ENCODE measurements around the gene MRGPRX2.

Gene MRGPRX2

GRCh38 chr11:19071255-19071654 is 10.7 kb upstream of the MRGPRX2 start:
- Histone ChIP-seq H3K27me3 (ENCODE audit: insufficient read depth, low read depth) (no peaks in the 10 kb centered on the region), H3K36me3 (ENCODE audit: insufficient read depth) (no peaks in the 10 kb centered on the region), H3K4me1 (ENCODE audit: low read depth, poor library complexity, severe bottlenecking) (peaks cover 4% of the 10 kb centered on the region), H2AFZ (ENCODE audit: low read depth) (peak overlapping the region; percentile 65), H3K27ac (no peak overlapping the region), H3K4me2 (peak overlapping the region; percentile 27; the same call in 1 of the 2 replicates), H4K20me1 (ENCODE audit: insufficient read depth) (no peaks in the 10 kb centered on the region), H3K79me2 (ENCODE audit: insufficient read depth, low read depth) (no peaks in the 10 kb centered on the region), H3K4me3 (IDR thresholded peaks at IDR 0.05; ENCODE audit: insufficient read depth, low read depth, low read length) (no peak overlapping the region), H3K9ac (peak overlapping the region; percentile 18; the same call in 1 of the 2 replicates)
- TF ChIP-seq CTCF (conservative IDR thresholded peaks at IDR 0.05; ENCODE audit: low read depth, low read length) = peak; percentile 98

- Histone ChIP-seq H3K27me3 (ENCODE audit: insufficient read depth, low read depth) (no peaks in the 10 kb centered on the region), H3K4me1 (ENCODE audit: low read depth, poor library complexity, severe bottlenecking) (no peaks in the 10 kb centered on the region), H3K79me2 (ENCODE audit: insufficient read depth, low read depth) (no peaks in the 10 kb centered on the region), H2AFZ (ENCODE audit: low read depth) (no peak overlapping the region), H3K4me3 (IDR thresholded peaks at IDR 0.05; ENCODE audit: insufficient read depth, low read depth, low read length) (no peak overlapping the region), H4K20me1 (ENCODE audit: insufficient read depth) (no peaks in the 10 kb centered on the region), H3K9ac (no peak overlapping the region), H3K36me3 (ENCODE audit: insufficient read depth) (no peaks in the 10 kb centered on the region), H3K4me2 (no peak overlapping the region), H3K27ac (no peak overlapping the region)
- no peak for TF ChIP-seq CTCF (conservative IDR thresholded peaks at IDR 0.05; ENCODE audit: low read depth, low read length)
These were observed 684 bp downstream of the MRGPRX2 start for GRCh38 chr11:19059833-19060232.

- Histone ChIP-seq H2AFZ (ENCODE audit: low read depth) (no peak overlapping the region), H3K79me2 (ENCODE audit: insufficient read depth, low read depth) (no peaks in the 10 kb centered on the region), H3K4me3 (IDR thresholded peaks at IDR 0.05; ENCODE audit: insufficient read depth, low read depth, low read length) (no peak overlapping the region), H3K4me1 (ENCODE audit: low read depth, poor library complexity, severe bottlenecking) (no peaks in the 10 kb centered on the region), H3K27ac (no peak overlapping the region), H3K9ac (no peak overlapping the region), H3K36me3 (ENCODE audit: insufficient read depth) (no peaks in the 10 kb centered on the region), H3K4me2 (no peak overlapping the region), H3K27me3 (ENCODE audit: insufficient read depth, low read depth) (no peaks in the 10 kb centered on the region), H4K20me1 (ENCODE audit: insufficient read depth) (no peaks in the 10 kb centered on the region)
- TF ChIP-seq CTCF (conservative IDR thresholded peaks at IDR 0.05; ENCODE audit: low read depth, low read length) = no peak
These were observed 4.6 kb downstream of the MRGPRX2 start for GRCh38 chr11:19055905-19056304.

- no peaks in the 10 kb centered on the region for H3K36me3 ChIP-seq (ENCODE audit: insufficient read depth)
- no peak overlapping the region for H2AFZ ChIP-seq (ENCODE audit: low read depth)
- H3K79me2 ChIP-seq (ENCODE audit: insufficient read depth, low read depth) = no peaks in the 10 kb centered on the region
- H3K27me3 ChIP-seq (ENCODE audit: insufficient read depth, low read depth) = no peaks in the 10 kb centered on the region
- H3K4me3 ChIP-seq (IDR thresholded peaks at IDR 0.05; ENCODE audit: insufficient read depth, low read depth, low read length) = no peak overlapping the region
- no peak overlapping the region for H3K27ac ChIP-seq
- no peaks in the 10 kb centered on the region for H4K20me1 ChIP-seq (ENCODE audit: insufficient read depth)
- H3K4me1 ChIP-seq (ENCODE audit: low read depth, poor library complexity, severe bottlenecking) = no peaks in the 10 kb centered on the region
- H3K4me2 ChIP-seq = no peak overlapping the region
- TF ChIP-seq CTCF (conservative IDR thresholded peaks at IDR 0.05; ENCODE audit: low read depth, low read length) = no peak
- no peak overlapping the region for H3K9ac ChIP-seq
These were observed 5.5 kb downstream of the MRGPRX2 start for GRCh38 chr11:19055016-19055415.

All from KMS-11 (cell line).